BLaER1 (cell line): ENCODE data around the gene CHRNA7.

Experiments
- H3K27ac ChIP-seq: shearing (Covaris generic); formaldehyde crosslinking; 2 replicates; pipeline ENCODE4 v1.8.1; 2022
- H3K27me3 ChIP-seq: shearing (Covaris generic); formaldehyde crosslinking; 2 replicates; pipeline ENCODE4 v1.8.1; 2022
- H3K36me3 ChIP-seq: shearing (Covaris generic); formaldehyde crosslinking; 2 replicates; pipeline ENCODE4 v1.8.1; 2022
- H3K4me1 ChIP-seq: shearing (Covaris generic); formaldehyde crosslinking; 2 replicates; pipeline ENCODE4 v1.8.1; 2022
- H3K4me2 ChIP-seq: shearing (Covaris generic); formaldehyde crosslinking; 2 replicates; pipeline ENCODE4 v1.8.1; 2022
- H3K4me3 ChIP-seq: shearing (Covaris generic); formaldehyde crosslinking; 2 replicates; pipeline ENCODE4 v1.8.1; 2022
- H3K9ac ChIP-seq: shearing (Covaris generic); formaldehyde crosslinking; 2 replicates; pipeline ENCODE4 v1.8.1; 2022
- H3K9me3 ChIP-seq: shearing (Covaris generic); formaldehyde crosslinking; 2 replicates; pipeline ENCODE4 v1.8.1; 2022
- H4K20me1 ChIP-seq: shearing (Covaris generic); formaldehyde crosslinking; 2 replicates; pipeline ENCODE4 v1.8.1; 2022
- Cebpa-rat ChIP-seq: shearing (Covaris generic); IDR thresholded peaks from 2 replicates; pipeline ENCODE4 v1.8.1; 2022

Gene CHRNA7

DNA sequence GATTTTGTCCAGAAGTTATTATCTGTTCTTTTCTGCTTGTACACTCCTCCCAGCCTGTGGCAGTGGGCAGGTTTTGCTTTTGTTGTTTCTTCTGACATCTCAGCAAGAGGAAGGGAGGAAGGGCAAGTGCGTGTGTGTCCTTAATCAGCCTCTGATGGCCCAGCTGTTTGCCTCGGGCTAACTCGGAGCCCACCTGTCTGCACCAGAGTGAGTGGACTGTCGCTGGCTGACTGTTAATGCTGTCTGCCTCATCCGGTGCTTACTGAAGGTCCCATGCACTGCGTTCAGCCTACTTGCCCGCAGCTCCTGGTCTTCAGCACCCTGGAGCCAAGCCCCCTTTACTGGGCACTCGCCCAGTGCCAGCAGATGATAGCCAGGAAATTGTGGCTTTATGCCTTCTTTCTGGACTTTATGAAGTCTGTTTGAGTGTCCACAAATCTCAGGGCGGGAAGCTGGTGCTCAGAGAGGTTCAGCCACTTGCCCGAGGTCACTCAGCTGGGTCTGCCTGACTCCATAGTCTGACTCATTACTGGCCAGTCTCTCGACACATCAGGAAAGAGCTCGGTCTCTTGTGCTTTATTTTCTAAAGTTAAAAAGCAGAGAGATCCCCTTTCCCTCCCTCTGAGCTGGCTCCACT is 89.5 kb downstream of the CHRNA7 start:
- H3K9me3 ChIP-seq: no peaks in the 10 kb centered on the region
- no peaks in the 10 kb centered on the region for H4K20me1 ChIP-seq
- no peaks in the 10 kb centered on the region for H3K36me3 ChIP-seq
- TF ChIP-seq Cebpa-rat: no peak
- no peak overlapping the region for H3K4me3 ChIP-seq
- H3K9ac ChIP-seq: no peak overlapping the region
- H3K27me3 ChIP-seq: no peaks in the 10 kb centered on the region
- peaks cover 31% of the 10 kb centered on the region for H3K4me1 ChIP-seq
- no peak overlapping the region for H3K27ac ChIP-seq
- peak overlapping the region; percentile 27 for H3K4me2 ChIP-seq

DNA sequence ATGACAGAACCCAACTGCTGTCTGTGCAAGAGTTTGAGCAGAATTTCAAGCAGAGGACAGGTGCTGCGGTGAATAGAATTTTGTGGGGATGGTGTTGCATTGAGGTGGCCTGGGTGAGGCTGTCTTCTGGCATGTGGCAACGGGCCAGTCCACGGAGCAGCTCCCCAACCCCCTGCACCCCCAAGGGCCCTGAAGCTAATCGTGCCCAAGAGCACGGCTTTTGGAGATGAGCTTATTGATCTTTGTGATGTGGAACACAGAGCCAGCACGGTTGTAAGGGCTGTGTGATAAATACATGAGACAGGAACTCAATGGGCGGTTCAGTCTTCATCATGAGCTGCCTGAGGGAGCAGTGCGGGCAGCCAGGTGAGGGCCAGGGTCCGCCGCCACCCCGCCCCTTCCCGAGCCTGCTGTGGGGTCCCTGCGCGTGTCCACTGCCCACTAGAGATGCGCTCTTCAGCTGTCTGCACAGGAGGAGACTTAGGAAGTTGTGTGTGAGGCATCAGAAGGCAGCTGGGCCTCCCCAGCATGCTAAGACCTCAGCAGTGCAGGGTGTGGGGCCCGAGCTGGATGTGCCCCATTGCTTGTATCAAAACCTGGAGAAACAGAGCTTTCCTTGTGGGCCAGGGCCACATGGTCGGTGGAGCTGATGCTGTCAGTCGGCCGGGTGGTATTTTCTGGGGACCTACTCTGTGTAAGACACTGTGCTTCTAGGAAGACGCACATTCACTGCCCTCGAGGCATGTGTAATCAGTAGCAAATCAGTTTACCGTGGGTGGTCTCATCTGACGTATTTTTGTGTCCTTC is 90.5 kb downstream of the CHRNA7 start:
- Histone ChIP-seq H3K27me3 (no peaks in the 10 kb centered on the region), H3K9ac (no peak overlapping the region), H3K27ac (no peak overlapping the region), H3K36me3 (no peaks in the 10 kb centered on the region), H4K20me1 (no peaks in the 10 kb centered on the region), H3K4me1 (peaks cover 21% of the 10 kb centered on the region), H3K9me3 (no peaks in the 10 kb centered on the region), H3K4me2 (peak overlapping the region; percentile 27), H3K4me3 (no peak overlapping the region)
- no peak for TF ChIP-seq Cebpa-rat

DNA sequence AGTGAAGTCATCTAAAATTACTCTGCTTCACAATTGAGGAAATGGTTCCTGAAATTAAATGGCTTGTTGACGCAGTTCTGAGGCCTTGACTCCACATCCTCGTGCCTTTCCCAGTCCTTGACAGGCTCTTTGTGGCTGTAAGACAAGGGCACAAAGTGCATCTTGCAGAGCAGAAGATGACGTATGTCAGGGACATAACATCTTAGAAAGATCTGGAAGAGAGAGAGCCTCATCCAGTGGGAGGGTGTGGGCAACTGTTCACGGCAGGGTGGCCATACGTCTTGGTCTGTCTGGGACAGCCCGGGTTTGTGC is 91.0 kb downstream of the CHRNA7 start:
- Histone ChIP-seq H3K4me2 (no peak overlapping the region), H3K4me3 (no peak overlapping the region), H3K9me3 (no peaks in the 10 kb centered on the region), H4K20me1 (no peaks in the 10 kb centered on the region), H3K4me1 (peaks cover 15% of the 10 kb centered on the region), H3K27me3 (no peaks in the 10 kb centered on the region), H3K27ac (no peak overlapping the region), H3K36me3 (no peaks in the 10 kb centered on the region), H3K9ac (no peak overlapping the region)
- no peak for TF ChIP-seq Cebpa-rat

DNA sequence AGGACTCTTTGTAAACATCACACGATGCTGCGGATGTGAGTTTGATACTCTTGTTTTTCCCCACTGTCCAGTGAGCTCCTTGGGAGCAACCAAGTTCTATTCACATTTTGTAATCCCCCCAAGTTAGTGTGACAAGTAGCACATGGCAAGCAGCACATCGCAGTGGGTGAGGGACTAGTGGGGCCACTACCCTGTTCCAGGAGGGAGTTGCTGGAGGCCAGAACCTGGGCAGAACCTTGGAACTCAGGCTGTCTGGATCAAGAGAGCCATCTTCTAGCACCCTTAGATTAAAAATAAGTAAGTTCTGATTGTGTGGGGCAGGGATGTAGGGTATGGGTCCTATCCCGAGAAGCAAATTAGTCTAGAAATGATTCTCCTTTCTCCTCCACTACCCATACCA is 91.7 kb downstream of the CHRNA7 start:
- no peak overlapping the region for H3K9ac ChIP-seq
- H3K36me3 ChIP-seq: no peaks in the 10 kb centered on the region
- H3K9me3 ChIP-seq: no peaks in the 10 kb centered on the region
- H3K4me2 ChIP-seq: no peak overlapping the region
- H3K4me3 ChIP-seq: no peak overlapping the region
- TF ChIP-seq Cebpa-rat: no peak
- peaks cover 15% of the 10 kb centered on the region for H3K4me1 ChIP-seq
- no peaks in the 10 kb centered on the region for H4K20me1 ChIP-seq
- H3K27me3 ChIP-seq: no peaks in the 10 kb centered on the region
- no peak overlapping the region for H3K27ac ChIP-seq

DNA sequence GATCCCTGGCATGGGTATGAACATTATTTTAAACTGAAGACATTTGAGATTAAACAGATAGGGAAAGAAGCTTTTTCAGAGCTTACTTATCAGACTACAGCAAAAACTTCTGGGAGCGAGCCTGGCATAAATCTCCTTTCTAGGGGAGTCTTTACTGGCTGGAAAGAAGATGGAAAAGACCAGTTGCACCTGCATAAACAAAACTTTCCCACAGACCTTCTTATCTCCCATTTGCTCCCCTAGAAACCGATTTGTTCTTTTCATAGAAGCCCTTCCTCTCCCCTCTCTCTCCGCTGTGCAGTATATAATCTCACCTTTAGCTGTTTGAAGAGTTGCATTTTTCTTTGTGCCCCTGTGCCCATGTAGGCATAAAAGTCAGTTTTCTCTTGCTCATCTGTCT is 93.2 kb downstream of the CHRNA7 start:
- Histone ChIP-seq H3K4me3 (no peak overlapping the region), H3K9me3 (no peaks in the 10 kb centered on the region), H3K9ac (no peak overlapping the region), H3K27ac (no peak overlapping the region), H3K4me1 (peaks cover 15% of the 10 kb centered on the region), H3K36me3 (no peaks in the 10 kb centered on the region), H4K20me1 (no peaks in the 10 kb centered on the region), H3K27me3 (no peaks in the 10 kb centered on the region), H3K4me2 (no peak overlapping the region)
- no peak for TF ChIP-seq Cebpa-rat

DNA sequence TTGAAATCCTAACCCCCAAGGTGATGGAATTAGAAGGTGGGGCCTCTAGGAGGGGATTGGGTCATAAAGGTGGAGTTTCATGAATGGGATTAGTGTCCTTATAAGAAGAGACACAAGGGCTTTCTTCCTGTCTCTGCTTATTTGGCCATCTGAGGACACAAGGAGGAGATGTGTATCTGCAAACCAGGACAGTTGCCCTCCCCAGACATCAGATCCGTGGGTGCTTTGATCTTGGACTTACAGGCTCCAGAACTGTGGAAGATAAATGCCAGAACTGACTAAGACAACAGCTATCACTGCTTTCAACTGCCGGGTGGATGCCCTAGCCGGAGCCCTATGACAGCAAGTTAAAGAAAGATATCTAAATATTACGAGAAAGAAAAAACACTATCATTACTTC is 94.4 kb downstream of the CHRNA7 start:
- Histone ChIP-seq H3K27me3 (no peaks in the 10 kb centered on the region), H3K9me3 (no peaks in the 10 kb centered on the region), H3K27ac (no peak overlapping the region), H3K4me1 (peaks cover 9% of the 10 kb centered on the region), H3K4me3 (no peak overlapping the region), H3K9ac (no peak overlapping the region), H3K36me3 (no peaks in the 10 kb centered on the region), H4K20me1 (no peaks in the 10 kb centered on the region), H3K4me2 (no peak overlapping the region)
- no peak for TF ChIP-seq Cebpa-rat

DNA sequence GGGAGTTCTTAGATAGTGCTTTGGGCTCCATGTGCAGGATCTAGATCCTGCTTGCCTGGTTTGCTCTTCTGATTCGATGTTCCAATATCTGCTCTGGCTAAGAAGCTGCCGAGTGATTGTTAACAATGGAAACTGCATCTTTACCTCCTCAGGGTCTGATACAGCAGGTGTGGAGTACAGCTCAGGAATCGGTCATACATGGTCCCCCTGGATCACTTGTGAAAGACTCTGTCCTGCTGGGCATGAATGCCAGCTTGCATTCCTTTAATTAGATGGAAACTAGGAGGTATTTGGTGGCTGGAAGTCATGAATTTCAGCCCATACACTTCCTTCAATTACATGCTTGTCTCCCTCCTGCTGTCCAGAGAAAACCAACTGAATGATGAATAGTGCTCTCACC is 95.3 kb downstream of the CHRNA7 start:
- H3K4me3 ChIP-seq: no peak overlapping the region
- no peak overlapping the region for H3K9ac ChIP-seq
- no peak overlapping the region for H3K4me2 ChIP-seq
- TF ChIP-seq Cebpa-rat: no peak
- H3K9me3 ChIP-seq: no peaks in the 10 kb centered on the region
- H4K20me1 ChIP-seq: no peaks in the 10 kb centered on the region
- no peak overlapping the region for H3K27ac ChIP-seq
- no peaks in the 10 kb centered on the region for H3K27me3 ChIP-seq
- no peaks in the 10 kb centered on the region for H3K36me3 ChIP-seq
- peaks cover under 1% of the 10 kb centered on the region; the same call in 1 of the 2 replicates for H3K4me1 ChIP-seq

DNA sequence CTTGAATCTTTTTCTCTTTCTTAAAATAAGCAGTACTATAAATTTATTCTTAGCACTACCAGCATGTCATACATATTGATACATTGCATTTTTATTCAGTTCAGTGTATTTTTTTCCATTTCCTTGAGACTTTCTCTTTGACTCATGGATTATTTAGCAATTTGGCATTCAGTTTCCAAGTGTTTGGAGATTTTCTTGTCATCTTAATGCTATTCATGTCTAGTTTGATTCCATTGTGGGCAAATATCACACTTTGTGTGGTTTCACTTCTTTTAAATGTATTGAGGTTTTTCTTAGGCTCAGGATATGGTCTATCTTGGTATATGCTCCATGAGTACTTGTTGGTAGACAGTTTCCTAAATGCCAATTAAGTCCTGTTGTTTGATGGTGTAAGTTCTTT is 99.5 kb downstream of the CHRNA7 start:
- H3K27ac ChIP-seq: no peak overlapping the region
- H3K36me3 ChIP-seq: no peaks in the 10 kb centered on the region
- no peak for TF ChIP-seq Cebpa-rat
- no peaks in the 10 kb centered on the region for H4K20me1 ChIP-seq
- H3K9ac ChIP-seq: no peak overlapping the region
- H3K9me3 ChIP-seq: no peaks in the 10 kb centered on the region
- no peak overlapping the region for H3K4me2 ChIP-seq
- no peaks in the 10 kb centered on the region for H3K4me1 ChIP-seq
- no peaks in the 10 kb centered on the region for H3K27me3 ChIP-seq
- H3K4me3 ChIP-seq: no peak overlapping the region

DNA sequence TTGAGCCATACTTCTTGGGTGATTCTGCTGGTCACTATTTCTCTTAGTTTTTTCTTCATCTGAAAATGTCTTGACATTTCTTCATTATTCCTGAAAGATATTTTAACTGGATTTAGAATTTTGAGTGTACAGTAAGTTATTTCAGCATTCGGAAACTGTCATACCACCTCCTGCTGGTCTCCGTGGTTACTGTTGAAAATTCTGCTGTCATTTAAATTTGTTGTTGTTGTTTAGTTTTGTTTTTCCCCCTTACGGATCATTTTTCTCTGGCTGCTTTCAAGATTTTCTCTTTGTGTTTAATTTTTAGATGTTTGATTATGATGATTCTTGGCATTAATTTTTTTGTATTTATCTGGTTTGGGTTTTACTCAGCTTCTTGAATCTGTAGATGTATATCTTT is 100.5 kb downstream of the CHRNA7 start:
- no peak overlapping the region for H3K4me2 ChIP-seq
- H3K9ac ChIP-seq: no peak overlapping the region
- H3K36me3 ChIP-seq: no peaks in the 10 kb centered on the region
- no peak overlapping the region for H3K27ac ChIP-seq
- H3K27me3 ChIP-seq: no peaks in the 10 kb centered on the region
- TF ChIP-seq Cebpa-rat: no peak
- H4K20me1 ChIP-seq: no peaks in the 10 kb centered on the region
- no peaks in the 10 kb centered on the region for H3K4me1 ChIP-seq
- no peak overlapping the region for H3K4me3 ChIP-seq
- no peaks in the 10 kb centered on the region for H3K9me3 ChIP-seq

DNA sequence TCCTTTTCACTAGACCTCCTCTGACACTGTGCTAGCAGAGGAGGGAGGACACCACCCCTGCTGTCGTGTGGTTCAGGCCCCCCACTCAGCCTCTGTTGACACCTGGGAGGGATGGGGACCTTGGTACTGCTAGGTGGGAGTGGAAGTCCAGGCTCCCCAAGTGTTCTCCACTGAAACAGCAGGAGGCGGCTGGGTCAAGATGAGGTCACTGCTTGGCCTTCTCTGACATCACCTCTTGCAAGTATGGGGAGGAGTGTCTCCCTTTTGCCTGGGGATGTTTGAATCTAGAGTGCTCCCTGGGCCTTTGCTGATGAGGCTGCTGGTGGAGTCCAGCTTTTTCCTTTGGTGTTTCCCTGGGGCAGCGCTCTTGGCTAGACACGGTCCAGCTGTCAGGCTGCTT is 101.5 kb downstream of the CHRNA7 start:
- Histone ChIP-seq H3K4me2 (no peak overlapping the region), H4K20me1 (no peaks in the 10 kb centered on the region), H3K36me3 (no peaks in the 10 kb centered on the region), H3K9me3 (no peaks in the 10 kb centered on the region), H3K4me3 (no peak overlapping the region), H3K9ac (no peak overlapping the region), H3K27me3 (no peaks in the 10 kb centered on the region), H3K4me1 (no peaks in the 10 kb centered on the region), H3K27ac (no peak overlapping the region)
- no peak for TF ChIP-seq Cebpa-rat
